KG1 (cell line): ENCODE data around the gene DLGAP1.

Experiments used
- DNase-seq: peaks from one replicate; lab custom pipeline; 2025; lab: John Stamatoyannopoulos, UW

DLGAP1 gene

GRCh38 chr18:3773303-3773702, 681.8 kb downstream of the DLGAP1 start:
- no peak for DNase-seq

GRCh38 chr18:3771121-3771971, 683.8 kb downstream of the DLGAP1 start:
- DNase-seq, result peak; percentile 83

GRCh38 chr18:3761266-3761665, 693.8 kb downstream of the DLGAP1 start:
- no peak for DNase-seq

GRCh38 chr18:3760741-3761140, 694.4 kb downstream of the DLGAP1 start:
- DNase-seq, result no peak

- no peak for DNase-seq
Observed at GRCh38 chr18:3759099-3759498, 696.0 kb downstream of the DLGAP1 start.

- DNase-seq, result no peak
Observed at GRCh38 chr18:3758531-3758930, 696.6 kb downstream of the DLGAP1 start.

GRCh38 chr18:3757361-3757760, 697.7 kb downstream of the DLGAP1 start:
- DNase-seq, result no peak

GRCh38 chr18:3753106-3753505, 702.0 kb downstream of the DLGAP1 start:
- DNase-seq, result no peak

GRCh38 chr18:3748086-3748485, 707.0 kb downstream of the DLGAP1 start:
- no peak for DNase-seq

- no peak for DNase-seq
Observed at GRCh38 chr18:3747176-3747973, 707.7 kb downstream of the DLGAP1 start.

- no peak for DNase-seq
Observed at GRCh38 chr18:3742541-3742940, 712.6 kb downstream of the DLGAP1 start.

GRCh38 chr18:3741333-3741732, 713.8 kb downstream of the DLGAP1 start:
- DNase-seq, result no peak

- no peak for DNase-seq
Observed at GRCh38 chr18:3728704-3729437, 726.2 kb downstream of the DLGAP1 start.

GRCh38 chr18:3727274-3727673, 727.8 kb downstream of the DLGAP1 start:
- DNase-seq, result no peak

GRCh38 chr18:3726238-3726951, 728.7 kb downstream of the DLGAP1 start:
- no peak for DNase-seq

GRCh38 chr18:3725115-3725514, 730.0 kb downstream of the DLGAP1 start:
- no peak for DNase-seq

GRCh38 chr18:3723554-3723953, 731.6 kb downstream of the DLGAP1 start:
- no peak for DNase-seq

- DNase-seq, result no peak
Observed at GRCh38 chr18:3722649-3723433, 732.3 kb downstream of the DLGAP1 start.

GRCh38 chr18:3721771-3722648, 733.1 kb downstream of the DLGAP1 start:
- DNase-seq, result no peak
